IPS-20b (cell line): Measurements from ENCODE around the gene RELN.

Experiments
- H3K27ac ChIP-seq: one replicate; pipeline ENCODE4 v1.5.1; 2013; ENCODE audit warnings: low read length
- H3K27me3 ChIP-seq: 2 replicates; pipeline ENCODE4 v1.6.1; 2013; ENCODE audit warnings: mild to moderate bottlenecking, low read length, inconsistent platforms; ENCODE audit not compliant: insufficient read depth
- H3K36me3 ChIP-seq: 2 replicates; pipeline ENCODE4 v1.6.1; 2013; ENCODE audit warnings: low read depth, mild to moderate bottlenecking, inconsistent platforms, low read length, moderate library complexity; ENCODE audit not compliant: insufficient read depth
- H3K4me1 ChIP-seq: 2 replicates; pipeline ENCODE4 v1.6.1; 2013; ENCODE audit warnings: mild to moderate bottlenecking, control low read depth, inconsistent platforms, low read length, moderate library complexity; ENCODE audit not compliant: insufficient read depth
- H3K4me3 ChIP-seq: 2 replicates; pipeline ENCODE4 v1.5.1; 2013; ENCODE audit warnings: mild to moderate bottlenecking, low read length, inconsistent platforms
- H3K9ac ChIP-seq: 2 replicates; pipeline ENCODE4 v1.6.1; 2013; ENCODE audit warnings: low read depth, mild to moderate bottlenecking, inconsistent platforms, low read length, moderate library complexity
- H3K9me3 ChIP-seq: 2 replicates; pipeline ENCODE4 v1.6.1; 2013; ENCODE audit warnings: mild to moderate bottlenecking, low read depth, low read length, inconsistent platforms; ENCODE audit not compliant: insufficient read depth

The RELN gene

GRCh38 chr7:103989785-103990767 is 618 bp upstream of the RELN start:
- H3K4me1 ChIP-seq, result no peaks in the 10 kb centered on the region; the same call in 1 of the 2 replicates
- H3K9ac ChIP-seq, result no peak overlapping the region
- peak overlapping the region; percentile 70 for H3K4me3 ChIP-seq
- H3K36me3 ChIP-seq, result no peaks in the 10 kb centered on the region
- H3K9me3 ChIP-seq, result no peaks in the 10 kb centered on the region
- H3K27me3 ChIP-seq, result peaks cover 74% of the 10 kb centered on the region
- no peak overlapping the region for H3K27ac ChIP-seq

GRCh38 chr7:103988468-103989199 is 824 bp downstream of the RELN start:
- no peak overlapping the region for H3K9ac ChIP-seq
- H3K27me3 ChIP-seq, result peaks cover 75% of the 10 kb centered on the region
- H3K4me3 ChIP-seq, result peak overlapping the region; percentile 70
- H3K4me1 ChIP-seq, result no peaks in the 10 kb centered on the region; the same call in 1 of the 2 replicates
- no peaks in the 10 kb centered on the region for H3K36me3 ChIP-seq
- H3K27ac ChIP-seq, result no peak overlapping the region
- no peaks in the 10 kb centered on the region for H3K9me3 ChIP-seq

- peaks cover 73% of the 10 kb centered on the region for H3K27me3 ChIP-seq
- no peak overlapping the region for H3K27ac ChIP-seq
- H3K9ac ChIP-seq, result no peak overlapping the region
Observed at GRCh38 chr7:103987451-103987850, 2.0 kb downstream of the RELN start.

GRCh38 chr7:103985565-103986126 is 3.8 kb downstream of the RELN start:
- H3K4me3 ChIP-seq, result no peak overlapping the region
- no peak overlapping the region for H3K9ac ChIP-seq
- no peaks in the 10 kb centered on the region for H3K36me3 ChIP-seq
- no peak overlapping the region for H3K27ac ChIP-seq
- H3K4me1 ChIP-seq, result no peaks in the 10 kb centered on the region; the same call in 1 of the 2 replicates
- H3K9me3 ChIP-seq, result no peaks in the 10 kb centered on the region
- peaks cover 55% of the 10 kb centered on the region for H3K27me3 ChIP-seq

More at GRCh38 chr7:103987451-103987850, 2.0 kb downstream of the RELN start:
- no peak overlapping the region for H3K4me3 ChIP-seq
- H3K9me3 ChIP-seq, result no peaks in the 10 kb centered on the region
- H3K4me1 ChIP-seq, result no peaks in the 10 kb centered on the region; the same call in 1 of the 2 replicates
- no peaks in the 10 kb centered on the region for H3K36me3 ChIP-seq

- Histone ChIP-seq H3K27ac (no peak overlapping the region), H3K9ac (no peak overlapping the region), H3K27me3 (peaks cover 42% of the 10 kb centered on the region), H3K4me3 (no peak overlapping the region), H3K9me3 (no peaks in the 10 kb centered on the region), H3K4me1 (no peaks in the 10 kb centered on the region; the same call in 1 of the 2 replicates), H3K36me3 (no peaks in the 10 kb centered on the region)
Observed at GRCh38 chr7:103984050-103984449, 5.4 kb downstream of the RELN start.

- Histone ChIP-seq H3K27me3 (peaks cover 35% of the 10 kb centered on the region), H3K9ac (no peak overlapping the region), H3K36me3 (no peaks in the 10 kb centered on the region), H3K27ac (no peak overlapping the region), H3K4me3 (no peak overlapping the region), H3K4me1 (no peaks in the 10 kb centered on the region; the same call in 1 of the 2 replicates), H3K9me3 (no peaks in the 10 kb centered on the region)
Observed at GRCh38 chr7:103983201-103983977, 6.1 kb downstream of the RELN start.

GRCh38 chr7:103981003-103981423 is 8.4 kb downstream of the RELN start:
- Histone ChIP-seq H3K9me3 (no peaks in the 10 kb centered on the region), H3K4me1 (no peaks in the 10 kb centered on the region)

GRCh38 chr7:103972779-103973434 is 16.6 kb downstream of the RELN start:
- Histone ChIP-seq H3K9ac (no peak overlapping the region), H3K27me3 (no peaks in the 10 kb centered on the region), H3K4me3 (no peak overlapping the region), H3K4me1 (no peaks in the 10 kb centered on the region), H3K27ac (no peak overlapping the region), H3K36me3 (no peaks in the 10 kb centered on the region), H3K9me3 (no peaks in the 10 kb centered on the region)

More at GRCh38 chr7:103981003-103981423, 8.4 kb downstream of the RELN start:
- no peak overlapping the region for H3K27ac ChIP-seq
- H3K4me3 ChIP-seq, result no peak overlapping the region
- no peak overlapping the region for H3K9ac ChIP-seq
- H3K27me3 ChIP-seq, result peaks cover 11% of the 10 kb centered on the region
- H3K36me3 ChIP-seq, result no peaks in the 10 kb centered on the region

GRCh38 chr7:103967401-103967800 is 22.1 kb downstream of the RELN start:
- H3K36me3 ChIP-seq, result no peaks in the 10 kb centered on the region
- no peak overlapping the region for H3K9ac ChIP-seq
- H3K4me3 ChIP-seq, result no peak overlapping the region
- H3K27me3 ChIP-seq, result no peaks in the 10 kb centered on the region
- no peak overlapping the region for H3K27ac ChIP-seq
- H3K9me3 ChIP-seq, result no peaks in the 10 kb centered on the region
- H3K4me1 ChIP-seq, result no peaks in the 10 kb centered on the region

GRCh38 chr7:103966593-103967277 is 22.7 kb downstream of the RELN start:
- Histone ChIP-seq H3K27me3 (no peaks in the 10 kb centered on the region), H3K4me1 (no peaks in the 10 kb centered on the region), H3K27ac (no peak overlapping the region), H3K9me3 (no peaks in the 10 kb centered on the region), H3K9ac (no peak overlapping the region), H3K36me3 (no peaks in the 10 kb centered on the region), H3K4me3 (no peak overlapping the region)
